Activated naive CD8-positive, alpha-beta T cell (primary cell): ENCODE measurements around the gene GPRC5B.

Source experiments
- H3K27ac Mint-ChIP-seq: one replicate; pipeline ENCODE4 v1.8.0; 2021; ENCODE audit warnings: mixed read lengths
- H3K27me3 Mint-ChIP-seq: one replicate; pipeline ENCODE4 v1.8.0; 2021; ENCODE audit warnings: mixed read lengths
- H3K36me3 Mint-ChIP-seq: one replicate; pipeline ENCODE4 v1.8.0; 2021; ENCODE audit warnings: mixed read lengths
- H3K4me1 Mint-ChIP-seq: one replicate; pipeline ENCODE4 v1.8.0; 2021; ENCODE audit warnings: low read depth, mixed read lengths
- H3K4me3 Mint-ChIP-seq: one replicate; pipeline ENCODE4 v1.8.0; 2021; ENCODE audit warnings: mild to moderate bottlenecking, mixed read lengths
- H3K9me3 Mint-ChIP-seq: one replicate; pipeline ENCODE4 v1.8.0; 2021; ENCODE audit warnings: low read depth, mixed read lengths

The GPRC5B gene

DNA sequence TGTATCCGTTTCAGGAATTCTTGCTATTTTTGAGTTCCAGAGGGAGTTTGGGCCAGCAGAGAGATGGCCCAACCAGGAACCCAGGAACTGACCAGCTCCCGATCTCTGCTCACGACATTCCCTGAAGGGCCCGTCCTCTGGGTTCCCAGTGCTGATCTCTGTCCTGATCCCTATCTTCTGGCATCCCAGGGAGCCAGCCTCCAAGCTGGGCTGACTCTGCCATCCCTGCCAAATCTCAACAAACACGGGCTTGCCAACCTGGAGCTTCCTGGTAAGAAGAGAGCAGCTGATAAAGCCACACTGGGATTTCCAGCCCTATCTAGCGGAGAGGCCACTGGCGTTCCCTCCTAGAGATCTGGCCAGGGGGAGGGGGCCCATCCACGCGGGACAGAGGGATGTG lies 16.2 kb downstream of the GPRC5B start:
- H3K27ac Mint-ChIP-seq = no peak overlapping the region
- H3K27me3 Mint-ChIP-seq = no peaks in the 10 kb centered on the region
- H3K4me3 Mint-ChIP-seq = no peak overlapping the region
- no peaks in the 10 kb centered on the region for H3K4me1 Mint-ChIP-seq
- H3K36me3 Mint-ChIP-seq = peaks cover 7% of the 10 kb centered on the region
- H3K9me3 Mint-ChIP-seq = no peaks in the 10 kb centered on the region

DNA sequence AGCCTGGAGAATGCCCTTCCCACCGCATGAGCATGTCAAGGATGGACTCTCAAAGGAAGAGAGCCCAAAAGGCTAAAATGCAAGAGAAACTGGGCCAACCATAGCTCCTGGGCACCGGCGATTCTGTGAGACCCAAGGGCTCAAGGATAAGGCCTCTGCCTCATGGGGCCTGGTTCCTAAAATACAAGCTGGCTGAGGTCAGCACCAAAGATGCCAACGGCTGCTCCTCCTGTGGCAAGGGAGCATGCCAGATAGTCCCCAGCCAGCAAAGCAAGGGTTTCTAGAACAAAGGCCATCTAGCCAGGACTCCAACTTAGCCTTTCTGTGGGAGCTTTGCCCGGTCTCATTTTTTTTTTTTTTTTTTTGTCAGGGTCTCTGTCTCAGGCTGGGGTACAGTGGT lies 20.1 kb downstream of the GPRC5B start:
- Mint-ChIP-seq H3K27me3 (no peaks in the 10 kb centered on the region), H3K9me3 (no peaks in the 10 kb centered on the region), H3K27ac (no peak overlapping the region), H3K36me3 (peaks cover 3% of the 10 kb centered on the region), H3K4me3 (no peak overlapping the region), H3K4me1 (no peaks in the 10 kb centered on the region)

DNA sequence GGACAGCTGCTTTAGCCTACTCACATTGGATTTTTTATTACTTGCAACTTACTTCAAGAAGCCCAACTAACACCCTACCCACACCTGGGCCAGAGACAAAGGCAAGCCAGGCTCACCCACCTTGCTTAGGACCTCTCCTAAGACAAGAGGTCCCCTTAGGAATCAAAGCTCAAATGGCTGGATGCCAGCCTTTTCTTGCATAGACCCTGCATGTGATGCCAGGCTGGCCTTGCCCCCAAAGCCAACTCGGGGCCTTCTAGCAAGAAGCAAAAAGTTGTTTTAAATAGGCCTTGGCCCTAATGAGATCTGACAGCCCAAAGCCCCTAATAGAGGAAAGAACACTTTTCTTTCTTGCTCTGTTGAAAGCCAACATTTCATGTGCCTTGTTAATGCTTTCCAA lies 20.7 kb downstream of the GPRC5B start:
- no peaks in the 10 kb centered on the region for H3K27me3 Mint-ChIP-seq
- peaks cover 3% of the 10 kb centered on the region for H3K36me3 Mint-ChIP-seq
- no peaks in the 10 kb centered on the region for H3K4me1 Mint-ChIP-seq
- H3K9me3 Mint-ChIP-seq = no peaks in the 10 kb centered on the region
- no peak overlapping the region for H3K4me3 Mint-ChIP-seq
- no peak overlapping the region for H3K27ac Mint-ChIP-seq

DNA sequence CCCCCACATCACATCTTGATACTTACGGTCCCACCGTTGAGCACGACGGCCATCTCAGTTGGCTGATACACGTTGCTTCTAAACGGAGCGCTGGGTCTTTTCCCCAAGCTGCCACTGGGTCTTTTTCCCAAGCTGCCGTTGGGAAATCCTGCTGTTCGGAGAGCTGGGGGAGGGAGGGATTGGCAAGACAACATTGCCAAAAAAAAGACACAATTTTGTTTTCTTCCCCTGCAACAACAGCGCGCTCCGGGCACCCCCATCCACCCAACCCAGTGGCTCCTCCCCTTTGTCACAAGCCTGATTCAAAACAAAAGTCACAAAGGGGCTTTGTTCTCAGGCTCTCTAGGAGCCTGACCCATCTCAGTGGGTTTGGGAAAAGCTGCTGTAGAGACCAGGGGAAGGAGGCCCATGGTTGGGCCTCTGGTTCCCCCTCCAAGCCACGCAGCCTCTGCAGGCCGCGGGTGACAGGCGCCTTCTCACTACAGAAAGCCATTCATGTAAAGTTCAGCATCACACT lies 22.8 kb downstream of the GPRC5B start:
- H3K27ac Mint-ChIP-seq = no peak overlapping the region
- H3K9me3 Mint-ChIP-seq = no peaks in the 10 kb centered on the region
- no peak overlapping the region for H3K4me3 Mint-ChIP-seq
- H3K4me1 Mint-ChIP-seq = no peaks in the 10 kb centered on the region
- no peaks in the 10 kb centered on the region for H3K27me3 Mint-ChIP-seq
- no peaks in the 10 kb centered on the region for H3K36me3 Mint-ChIP-seq

DNA sequence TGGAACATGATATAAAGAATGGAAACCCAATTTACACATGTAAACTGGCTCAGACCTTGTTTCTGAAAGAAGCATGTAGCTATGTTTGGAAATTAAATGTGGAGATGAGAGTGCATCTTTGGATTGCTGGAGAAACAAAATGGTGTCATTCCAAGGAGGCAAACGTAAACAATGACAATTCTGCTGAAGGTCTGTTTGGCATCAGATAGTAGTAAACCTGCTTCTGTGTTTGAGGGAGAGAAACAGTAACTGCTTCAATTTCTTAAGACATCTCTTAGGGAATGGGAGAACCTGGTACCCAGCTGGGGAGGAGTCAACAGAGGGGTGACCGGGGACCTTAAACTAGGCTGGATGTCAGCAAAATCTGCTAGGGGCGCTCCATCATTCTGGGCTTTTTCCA lies 23.5 kb downstream of the GPRC5B start:
- Mint-ChIP-seq H3K4me3 (no peak overlapping the region), H3K9me3 (no peaks in the 10 kb centered on the region), H3K36me3 (no peaks in the 10 kb centered on the region), H3K27me3 (no peaks in the 10 kb centered on the region), H3K27ac (no peak overlapping the region), H3K4me1 (no peaks in the 10 kb centered on the region)

DNA sequence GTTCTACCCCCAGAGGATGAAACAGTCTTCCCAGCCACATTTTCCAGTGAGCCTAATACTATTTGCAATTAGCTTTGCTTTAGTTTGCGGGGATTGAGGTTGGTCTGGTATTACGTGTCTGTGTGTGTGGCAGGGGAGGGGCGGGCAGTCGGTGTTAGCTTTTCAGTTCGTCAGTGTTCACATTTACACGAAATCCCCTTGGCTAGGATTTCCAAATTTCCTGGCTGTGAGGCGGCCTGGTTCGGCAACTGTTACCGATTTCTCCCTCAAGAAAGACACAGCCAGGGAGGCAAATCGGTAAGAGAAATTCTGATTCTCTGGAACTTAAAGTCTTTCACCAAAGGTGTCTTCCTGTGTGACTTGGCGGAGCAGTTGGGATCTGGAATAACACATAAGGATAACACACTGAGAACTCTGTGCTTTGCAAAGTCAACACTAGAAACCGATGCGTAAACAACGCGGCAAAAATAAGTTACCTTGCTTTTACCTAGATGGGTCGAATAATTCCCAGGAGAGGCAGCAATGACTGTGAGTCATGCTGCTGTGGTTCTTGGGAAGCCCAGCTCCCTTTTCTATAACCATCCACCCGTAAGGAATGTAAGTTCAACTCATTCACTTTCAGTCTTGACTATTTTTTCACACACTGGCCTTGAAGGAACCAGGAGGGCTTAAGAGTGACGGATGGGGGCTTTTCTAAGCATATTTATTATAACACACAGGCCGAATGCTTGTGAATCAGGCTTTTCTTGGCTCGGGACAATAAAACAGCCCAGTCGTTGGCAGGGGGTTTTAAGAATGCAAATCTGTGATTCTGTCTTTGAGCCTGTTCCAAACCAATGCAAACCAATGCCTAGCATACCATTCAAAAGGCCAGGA lies 24.2 kb downstream of the GPRC5B start:
- H3K9me3 Mint-ChIP-seq = no peaks in the 10 kb centered on the region
- H3K36me3 Mint-ChIP-seq = no peaks in the 10 kb centered on the region
- no peak overlapping the region for H3K4me3 Mint-ChIP-seq
- H3K27ac Mint-ChIP-seq = no peak overlapping the region
- H3K27me3 Mint-ChIP-seq = no peaks in the 10 kb centered on the region
- H3K4me1 Mint-ChIP-seq = no peaks in the 10 kb centered on the region

DNA sequence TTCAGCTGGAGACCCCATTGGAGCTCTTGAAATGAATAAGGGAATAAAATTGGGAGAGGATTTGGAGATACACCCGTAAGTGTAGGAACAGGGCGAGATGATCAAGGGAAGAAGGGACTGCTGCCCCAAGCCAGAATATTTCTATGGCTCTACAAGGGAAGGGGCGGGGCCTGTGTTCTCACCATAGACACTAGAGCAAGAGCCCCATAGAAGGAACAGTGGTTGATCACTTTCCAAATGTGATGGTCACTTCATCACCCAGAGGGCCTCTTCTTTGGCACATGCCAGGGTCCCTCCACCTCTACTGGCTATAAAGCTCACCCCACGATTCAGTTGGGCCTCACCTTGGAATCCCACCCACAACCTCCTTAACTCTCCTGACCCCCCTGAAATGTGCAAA lies 25.0 kb downstream of the GPRC5B start:
- H3K27me3 Mint-ChIP-seq = no peaks in the 10 kb centered on the region
- H3K4me3 Mint-ChIP-seq = no peak overlapping the region

DNA sequence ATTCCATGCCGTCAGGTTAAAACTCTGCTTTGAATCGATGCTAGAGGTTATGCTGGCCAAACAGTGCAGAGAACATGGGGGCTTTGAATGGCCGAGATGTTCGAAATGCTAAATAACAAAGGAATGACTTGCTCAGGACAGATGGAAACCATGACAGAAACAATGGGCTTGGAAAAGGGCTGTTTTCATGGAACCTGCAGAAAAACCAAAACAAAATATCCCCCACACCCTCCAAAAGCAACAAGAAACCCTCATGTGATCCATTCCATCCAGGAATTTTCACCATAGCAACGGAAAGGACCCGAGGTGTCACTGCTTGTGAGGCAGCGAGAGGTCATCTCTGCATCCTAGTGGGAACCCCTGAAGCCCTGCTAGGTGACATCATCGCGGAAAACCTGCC lies 25.5 kb downstream of the GPRC5B start:
- H3K36me3 Mint-ChIP-seq = no peaks in the 10 kb centered on the region
- H3K9me3 Mint-ChIP-seq = no peaks in the 10 kb centered on the region
- no peak overlapping the region for H3K4me3 Mint-ChIP-seq
- no peaks in the 10 kb centered on the region for H3K4me1 Mint-ChIP-seq
- no peaks in the 10 kb centered on the region for H3K27me3 Mint-ChIP-seq
- H3K27ac Mint-ChIP-seq = no peak overlapping the region

More for the DNA sequence above, 25.0 kb downstream of the GPRC5B start:
- no peak overlapping the region for H3K27ac Mint-ChIP-seq
- no peaks in the 10 kb centered on the region for H3K9me3 Mint-ChIP-seq
- H3K4me1 Mint-ChIP-seq = no peaks in the 10 kb centered on the region
- H3K36me3 Mint-ChIP-seq = no peaks in the 10 kb centered on the region

DNA sequence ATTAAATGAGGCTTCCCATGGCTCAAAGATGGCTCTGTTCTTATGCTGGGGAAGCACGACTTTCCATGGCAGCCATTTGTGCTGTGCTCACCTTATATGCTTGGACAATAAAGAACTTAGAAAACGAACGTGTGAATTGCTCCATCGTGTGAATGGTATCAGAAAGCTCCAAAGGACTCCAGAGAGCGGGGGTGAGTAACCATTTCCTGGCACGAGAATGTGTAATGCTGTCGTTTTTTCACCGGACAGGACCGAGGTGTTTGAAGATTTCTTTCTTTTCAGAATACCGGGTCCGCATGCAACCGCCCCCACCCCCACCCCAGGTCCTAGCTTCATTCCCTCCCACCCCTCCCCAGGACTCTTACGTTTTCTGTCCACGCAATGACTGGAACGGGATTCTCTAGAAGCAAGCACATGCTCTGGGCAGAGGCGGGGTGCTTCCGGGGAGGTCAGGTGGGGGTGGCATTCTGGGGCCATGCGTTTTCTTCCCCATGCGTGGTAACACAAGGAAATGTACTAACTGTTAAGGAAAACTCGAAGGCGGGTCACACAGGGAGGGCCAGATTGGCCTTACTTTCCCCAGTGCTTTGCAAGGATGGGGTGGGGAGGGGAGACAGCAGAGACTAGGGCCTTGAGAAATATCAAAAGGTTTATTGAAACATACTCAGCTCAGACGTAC lies 26.2 kb downstream of the GPRC5B start:
- H3K9me3 Mint-ChIP-seq = no peaks in the 10 kb centered on the region
- no peaks in the 10 kb centered on the region for H3K36me3 Mint-ChIP-seq
- H3K4me3 Mint-ChIP-seq = no peak overlapping the region
- no peak overlapping the region for H3K27ac Mint-ChIP-seq
- H3K27me3 Mint-ChIP-seq = no peaks in the 10 kb centered on the region
- no peaks in the 10 kb centered on the region for H3K4me1 Mint-ChIP-seq

DNA sequence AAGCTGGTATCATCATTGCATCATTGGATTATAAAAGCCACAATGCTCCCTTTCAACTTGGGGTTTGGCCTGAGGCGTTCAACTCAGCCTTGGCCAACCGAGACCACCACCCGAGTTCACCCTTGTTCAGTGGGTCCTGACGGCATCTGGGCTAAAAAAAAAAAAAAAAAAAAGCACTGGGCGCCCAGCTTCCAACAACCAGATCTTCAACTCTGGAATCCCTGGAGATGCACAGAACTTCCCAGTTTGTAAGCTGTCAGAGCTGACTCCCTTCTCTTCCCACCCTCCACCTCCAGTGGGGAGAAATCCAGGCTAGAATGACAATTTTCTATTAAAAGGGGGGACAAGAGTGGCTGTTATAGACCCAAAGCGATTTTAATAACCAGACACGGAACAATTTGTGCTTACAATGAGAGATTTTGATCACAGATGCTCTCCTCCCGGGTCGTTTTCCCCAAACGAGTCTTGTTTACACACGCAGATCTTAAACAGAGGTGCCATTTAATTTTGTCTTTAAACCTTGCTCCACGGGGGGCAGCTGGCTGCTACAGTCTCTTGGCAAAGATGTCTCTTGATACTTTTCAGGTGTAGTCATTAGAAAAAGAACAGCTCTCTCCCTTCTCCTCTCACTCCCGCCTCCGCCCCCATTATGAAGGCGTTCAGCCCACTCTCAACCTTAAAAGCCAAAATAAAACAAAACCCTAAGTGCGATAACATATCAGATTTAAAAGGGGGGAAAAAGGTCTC lies 26.9 kb downstream of the GPRC5B start:
- H3K9me3 Mint-ChIP-seq = no peaks in the 10 kb centered on the region
- H3K4me1 Mint-ChIP-seq = no peaks in the 10 kb centered on the region
- H3K27me3 Mint-ChIP-seq = no peaks in the 10 kb centered on the region
- no peak overlapping the region for H3K4me3 Mint-ChIP-seq
- H3K27ac Mint-ChIP-seq = no peak overlapping the region
- H3K36me3 Mint-ChIP-seq = no peaks in the 10 kb centered on the region

DNA sequence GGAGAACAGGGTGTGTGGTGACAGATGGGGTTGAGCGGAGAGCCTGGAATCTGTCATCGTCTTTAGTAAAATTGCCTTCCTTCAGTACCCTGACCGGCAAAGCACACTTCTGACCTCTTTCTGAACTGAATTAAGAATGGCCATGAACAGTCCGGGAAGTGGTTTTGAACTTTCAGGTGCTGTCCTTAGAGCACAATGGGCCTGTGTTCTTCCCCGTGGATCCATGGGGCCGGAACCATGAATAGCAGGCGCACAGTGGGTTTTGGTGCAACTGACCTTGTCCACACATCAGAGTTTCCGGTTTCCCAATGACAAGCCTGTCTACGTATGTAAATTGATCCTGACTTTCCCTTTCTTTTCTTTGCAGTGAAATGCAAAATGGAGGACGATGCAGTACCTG lies 28.5 kb downstream of the GPRC5B start:
- H3K27me3 Mint-ChIP-seq = no peaks in the 10 kb centered on the region
- no peaks in the 10 kb centered on the region for H3K9me3 Mint-ChIP-seq
- H3K4me1 Mint-ChIP-seq = no peaks in the 10 kb centered on the region
- H3K27ac Mint-ChIP-seq = no peak overlapping the region
- no peaks in the 10 kb centered on the region for H3K36me3 Mint-ChIP-seq
- no peak overlapping the region for H3K4me3 Mint-ChIP-seq

DNA sequence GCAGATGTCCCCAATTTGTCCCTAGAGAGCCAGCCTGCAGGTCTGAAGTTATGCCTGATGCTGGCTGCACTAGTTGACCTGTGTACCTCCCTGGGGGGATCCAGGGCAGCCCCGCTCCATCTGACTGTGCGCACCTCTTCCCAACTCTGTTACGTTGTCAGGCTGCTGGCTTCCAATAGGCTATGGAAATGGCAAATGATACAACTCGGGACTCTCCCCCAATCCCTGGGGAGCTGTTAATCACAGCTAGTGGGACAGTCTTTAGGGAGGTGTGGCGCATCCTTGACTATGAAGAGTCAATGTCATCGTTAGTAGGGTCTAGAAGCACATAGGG lies 30.1 kb downstream of the GPRC5B start:
- Mint-ChIP-seq H3K27ac (no peak overlapping the region), H3K4me3 (no peak overlapping the region), H3K36me3 (no peaks in the 10 kb centered on the region), H3K27me3 (no peaks in the 10 kb centered on the region), H3K9me3 (no peaks in the 10 kb centered on the region), H3K4me1 (no peaks in the 10 kb centered on the region)

DNA sequence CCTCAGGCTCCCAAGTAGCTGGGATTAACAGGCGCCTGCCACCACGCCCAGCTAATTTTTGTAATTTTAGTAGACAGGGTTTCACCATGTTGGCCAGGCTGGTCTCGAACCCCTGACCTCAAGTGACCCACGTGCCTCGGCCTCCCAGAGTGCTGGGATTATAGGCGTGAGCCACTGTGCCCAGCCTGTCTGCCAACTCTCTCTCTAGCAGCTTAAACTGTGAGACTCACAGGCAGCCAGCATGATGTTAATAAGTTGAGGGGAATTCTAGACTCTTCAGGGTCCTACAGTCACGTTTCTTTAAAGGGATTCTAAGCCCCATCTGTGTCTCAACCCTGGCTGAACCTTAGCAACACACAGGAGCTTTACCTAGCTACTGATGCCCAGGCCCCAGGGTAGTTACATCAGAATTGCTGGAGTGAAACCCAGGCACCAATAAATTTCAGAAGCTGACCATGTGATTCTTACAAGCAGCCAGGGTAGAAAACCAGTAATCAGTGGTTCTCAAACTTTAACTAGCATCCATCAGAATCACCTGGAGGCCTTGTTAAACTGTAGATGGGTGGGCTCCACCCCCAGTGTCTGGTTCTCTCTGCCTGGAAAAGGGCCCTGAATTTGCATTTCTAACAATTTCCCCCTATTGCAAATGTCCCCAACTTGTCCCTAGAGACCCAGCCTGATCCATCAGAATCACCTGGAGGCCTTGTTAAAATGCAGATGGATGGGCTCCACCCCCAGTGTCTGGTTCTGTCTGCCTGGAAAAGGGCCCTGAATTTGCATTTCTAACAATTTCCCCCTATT lies 30.7 kb downstream of the GPRC5B start:
- H3K36me3 Mint-ChIP-seq = no peaks in the 10 kb centered on the region
- H3K27me3 Mint-ChIP-seq = no peaks in the 10 kb centered on the region
- no peaks in the 10 kb centered on the region for H3K9me3 Mint-ChIP-seq
- no peaks in the 10 kb centered on the region for H3K4me1 Mint-ChIP-seq
- H3K4me3 Mint-ChIP-seq = no peak overlapping the region
- no peak overlapping the region for H3K27ac Mint-ChIP-seq

DNA sequence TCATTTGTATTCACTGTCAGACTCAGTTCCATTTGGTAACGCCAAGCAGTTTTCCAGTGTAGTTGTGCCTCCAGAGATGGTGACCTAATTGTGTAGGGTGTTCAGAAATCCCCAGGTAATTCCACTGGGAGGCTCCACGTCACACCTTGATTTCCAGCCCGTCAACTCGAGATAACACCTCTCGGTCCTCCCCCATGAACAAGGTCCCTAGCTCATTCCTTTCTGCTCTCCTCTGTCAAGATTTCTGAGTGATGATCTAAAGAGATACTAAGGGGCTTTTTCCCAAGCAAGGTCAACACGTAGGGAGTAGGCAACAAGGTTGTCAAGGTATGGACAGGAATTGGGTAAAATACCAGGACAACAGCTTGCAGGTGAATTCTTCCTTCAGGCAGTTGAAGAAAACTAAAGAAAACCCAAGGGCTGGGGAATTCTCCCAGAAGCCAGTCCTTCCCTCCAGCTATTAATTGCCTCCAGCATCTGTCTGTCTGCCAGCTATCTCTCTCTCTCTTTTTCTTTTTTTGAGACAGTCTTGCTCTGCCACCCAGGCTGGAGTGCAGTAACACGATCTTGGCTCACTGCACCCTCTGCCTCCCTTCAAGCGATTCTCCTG lies 31.4 kb downstream of the GPRC5B start:
- Mint-ChIP-seq H3K27me3 (peaks cover 1% of the 10 kb centered on the region), H3K27ac (no peak overlapping the region), H3K4me3 (no peak overlapping the region), H3K36me3 (no peaks in the 10 kb centered on the region), H3K9me3 (no peaks in the 10 kb centered on the region), H3K4me1 (no peaks in the 10 kb centered on the region)
